Embryonic facial prominence (tissue), 1 donor: Measurements from ENCODE around the gene AATK.

Experiments used
- DNase-seq: peaks from one replicate; pipeline ENCODE4 v3.0.0-alpha.2; 2016; ENCODE audit errors: extremely low spot score

Gene AATK

DNA sequence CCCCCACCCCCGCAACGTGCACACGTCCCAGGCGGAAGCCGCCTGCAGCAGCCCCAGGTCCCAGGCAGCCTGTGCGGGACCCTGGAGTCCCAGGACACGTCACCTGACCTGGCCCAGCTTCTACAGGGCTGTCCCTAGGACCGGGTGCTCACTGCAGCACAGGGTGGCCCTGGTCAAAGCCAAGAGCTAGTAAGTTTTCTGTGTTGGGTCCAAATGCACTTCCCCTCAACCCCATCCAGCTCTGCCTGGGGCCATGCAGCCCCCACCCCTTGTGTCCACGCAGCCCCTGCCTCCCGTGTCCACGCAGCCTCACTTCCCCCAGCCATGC lies 22.9 kb downstream of the AATK start:
- DNase-seq = no peak

- DNase-seq = no peak
Measured at GRCh38 chr17:81142301-81143199, 23.5 kb downstream of the AATK start.

- DNase-seq = no peak
Measured at GRCh38 chr17:81140695-81141094, 25.3 kb downstream of the AATK start.

DNA sequence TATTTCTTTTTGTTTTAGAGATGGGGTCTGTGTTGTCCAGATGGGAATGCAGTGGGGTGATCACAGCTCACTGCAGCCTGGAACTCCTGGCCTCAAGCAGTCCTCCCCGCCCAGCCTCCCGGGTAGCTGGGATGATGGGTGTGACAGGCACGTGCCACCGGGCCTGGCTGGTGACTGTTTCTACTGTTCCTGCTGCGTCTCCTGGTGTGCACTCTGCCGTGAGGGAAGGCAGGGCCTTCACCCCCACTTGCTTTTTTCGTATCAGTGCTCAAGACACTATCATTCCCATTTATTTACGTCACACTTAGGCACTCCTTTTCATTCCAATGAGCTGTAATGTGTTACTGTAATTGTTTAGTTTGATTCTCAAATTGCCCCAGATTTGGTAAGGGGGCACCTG lies 26.0 kb downstream of the AATK start:
- no peak for DNase-seq

GRCh38 chr17:81139428-81139827 lies 26.6 kb downstream of the AATK start:
- no peak for DNase-seq

GRCh38 chr17:81138500-81138899 lies 27.5 kb downstream of the AATK start:
- no peak for DNase-seq

- no peak for DNase-seq
Measured at GRCh38 chr17:81138083-81138482, 27.9 kb downstream of the AATK start.

GRCh38 chr17:81137248-81137647 lies 28.8 kb downstream of the AATK start:
- no peak for DNase-seq

GRCh38 chr17:81136366-81136765 lies 29.7 kb downstream of the AATK start:
- DNase-seq = no peak

GRCh38 chr17:81135505-81136278 lies 30.3 kb downstream of the AATK start:
- no peak for DNase-seq

GRCh38 chr17:81134064-81134781 lies 31.8 kb downstream of the AATK start:
- no peak for DNase-seq

- no peak for DNase-seq
Measured at GRCh38 chr17:81132770-81133723, 33.0 kb downstream of the AATK start.

DNA sequence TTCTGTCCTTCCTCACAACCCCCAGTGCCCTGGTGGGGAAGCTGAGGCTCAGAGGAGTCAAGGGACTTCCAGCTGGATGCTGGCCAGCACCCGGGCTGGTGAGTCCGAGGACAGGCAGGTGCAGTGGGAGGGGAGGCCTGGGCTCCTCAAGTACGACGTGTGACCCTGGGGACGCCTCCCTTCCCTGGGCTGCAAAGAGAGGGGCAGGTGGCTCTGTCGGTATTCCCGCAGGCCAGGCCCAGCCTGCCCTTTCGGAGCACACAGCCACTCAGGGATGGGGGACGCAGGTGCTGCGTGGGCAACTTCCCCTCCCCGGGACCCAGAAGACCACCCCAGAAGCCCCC lies 33.9 kb downstream of the AATK start:
- no peak for DNase-seq

GRCh38 chr17:81131486-81132196 lies 34.4 kb downstream of the AATK start:
- no peak for DNase-seq

DNA sequence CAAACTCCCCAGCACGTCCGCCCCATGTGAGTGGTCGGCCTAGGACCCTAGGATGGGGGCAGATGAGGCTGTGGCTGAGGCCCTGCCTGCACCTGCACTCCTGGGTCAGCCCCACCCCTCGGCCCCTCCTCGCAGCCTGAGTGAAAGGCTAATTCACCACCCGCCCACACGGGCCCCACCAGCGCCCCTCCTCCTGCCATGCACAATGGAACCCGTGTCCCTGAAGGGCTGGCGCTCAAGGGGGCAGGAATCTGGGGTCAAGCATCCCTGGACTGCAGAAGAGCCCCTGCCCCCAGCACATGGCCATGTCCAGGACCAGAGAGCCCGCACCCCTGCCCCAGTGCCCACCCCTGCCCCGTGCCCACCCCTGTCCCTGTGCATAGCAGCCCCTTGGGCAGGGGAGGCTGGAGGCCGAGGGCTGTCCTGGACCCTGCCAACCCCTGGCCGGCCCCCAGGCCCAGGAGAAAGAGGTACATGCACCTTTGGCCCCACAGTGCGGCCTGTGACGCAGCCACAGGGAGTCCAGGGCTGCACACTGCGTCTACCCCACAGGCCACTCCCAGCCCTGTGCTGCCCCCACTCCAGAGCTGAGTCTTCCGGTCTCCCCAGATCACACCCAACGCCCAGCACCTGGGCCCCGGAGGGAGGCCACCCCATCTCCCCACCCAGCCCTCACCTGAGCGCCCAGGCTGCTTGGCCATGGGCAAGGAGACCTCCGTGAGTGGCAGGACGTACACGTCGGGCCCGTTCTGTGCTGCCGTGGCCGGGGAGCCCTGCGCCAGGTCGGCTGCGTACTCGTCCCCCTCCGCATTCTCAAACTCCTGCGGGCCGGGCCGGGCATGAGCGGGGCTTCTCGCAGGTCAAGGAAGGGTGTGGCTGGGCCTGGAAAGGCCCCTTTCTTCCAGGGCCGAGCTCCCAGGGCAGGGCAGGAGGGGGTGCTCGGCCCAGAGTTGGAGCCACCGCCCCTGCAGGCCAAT lies 35.3 kb downstream of the AATK start:
- DNase-seq = no peak

GRCh38 chr17:81129711-81130367 lies 36.2 kb downstream of the AATK start:
- no peak for DNase-seq

GRCh38 chr17:81129289-81129688 lies 36.7 kb downstream of the AATK start:
- no peak for DNase-seq

- DNase-seq = no peak
Measured at GRCh38 chr17:81128774-81129173, 37.2 kb downstream of the AATK start.

DNA sequence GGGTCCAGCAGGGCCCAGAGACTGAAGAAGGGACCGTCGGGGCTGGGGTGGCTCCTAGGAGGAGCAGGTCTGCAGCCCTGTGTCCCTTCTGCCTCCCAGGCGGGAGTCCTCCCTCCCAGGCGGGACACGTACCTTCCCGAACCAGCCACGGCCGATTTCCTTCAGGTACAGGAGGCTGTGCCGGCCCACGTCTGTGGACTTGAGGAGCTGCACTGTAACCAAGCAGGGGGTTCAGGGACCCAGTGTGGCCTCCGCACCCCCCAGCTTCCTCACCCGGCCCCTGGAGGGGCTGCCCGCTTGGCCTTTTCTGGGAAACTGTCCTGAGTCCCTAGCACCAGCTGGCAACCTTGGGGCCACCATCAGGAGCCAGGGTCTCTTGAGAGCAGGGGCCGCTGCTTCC lies 37.7 kb downstream of the AATK start:
- no peak for DNase-seq
